ENCODE results near the gene XNDC1N.
"Not testable (repeated sequence)": the region's sequence is repeated elsewhere in the genome, so short reads cannot be mapped to it uniquely, and the experiment has no call there.

The XNDC1N gene

DNA sequence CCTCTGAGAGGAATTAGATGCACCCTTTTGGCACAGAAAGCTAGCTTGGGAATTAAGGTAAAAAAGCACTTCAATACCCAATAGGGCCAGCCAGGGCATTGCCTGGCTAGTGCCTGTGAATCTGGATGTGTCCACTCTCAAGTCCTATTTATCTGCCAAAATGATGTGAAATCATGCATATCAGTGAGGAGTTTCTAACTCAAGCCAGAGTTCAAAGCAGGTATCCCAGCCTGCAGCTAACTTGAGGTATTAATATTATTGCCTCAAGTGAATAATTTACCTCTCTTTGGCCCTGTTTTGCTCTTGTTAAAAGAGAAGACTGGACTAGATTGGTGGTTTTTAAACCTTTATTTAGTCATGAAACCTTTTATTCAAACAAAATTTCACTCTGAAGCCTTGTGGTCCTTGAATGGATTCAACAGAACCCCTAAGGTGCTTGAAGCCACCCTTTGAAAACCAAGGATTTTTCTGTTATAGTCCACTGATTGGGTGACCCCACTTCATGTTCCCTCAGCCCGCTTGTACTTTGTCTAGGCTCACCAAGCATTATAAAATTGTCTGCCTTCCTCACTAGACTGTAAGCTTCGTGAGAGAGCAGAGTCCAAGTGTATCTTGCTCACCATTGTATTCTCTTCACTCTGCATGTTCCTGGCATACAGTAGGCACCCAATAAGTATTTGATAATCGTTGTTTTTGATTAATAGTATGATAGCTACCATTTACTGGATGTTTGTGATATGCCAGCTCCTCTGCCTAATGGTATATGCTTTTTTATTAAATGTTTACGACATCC lies 4.9 kb upstream of the XNDC1N start:
- DNase-seq (ENCODE audit: low spot score) (no peak), FAIRE-seq (no peak)

GRCh38 chr11:71931245-71931602 lies 2.8 kb upstream of the XNDC1N start:
- FAIRE-seq, result no peak

DNA sequence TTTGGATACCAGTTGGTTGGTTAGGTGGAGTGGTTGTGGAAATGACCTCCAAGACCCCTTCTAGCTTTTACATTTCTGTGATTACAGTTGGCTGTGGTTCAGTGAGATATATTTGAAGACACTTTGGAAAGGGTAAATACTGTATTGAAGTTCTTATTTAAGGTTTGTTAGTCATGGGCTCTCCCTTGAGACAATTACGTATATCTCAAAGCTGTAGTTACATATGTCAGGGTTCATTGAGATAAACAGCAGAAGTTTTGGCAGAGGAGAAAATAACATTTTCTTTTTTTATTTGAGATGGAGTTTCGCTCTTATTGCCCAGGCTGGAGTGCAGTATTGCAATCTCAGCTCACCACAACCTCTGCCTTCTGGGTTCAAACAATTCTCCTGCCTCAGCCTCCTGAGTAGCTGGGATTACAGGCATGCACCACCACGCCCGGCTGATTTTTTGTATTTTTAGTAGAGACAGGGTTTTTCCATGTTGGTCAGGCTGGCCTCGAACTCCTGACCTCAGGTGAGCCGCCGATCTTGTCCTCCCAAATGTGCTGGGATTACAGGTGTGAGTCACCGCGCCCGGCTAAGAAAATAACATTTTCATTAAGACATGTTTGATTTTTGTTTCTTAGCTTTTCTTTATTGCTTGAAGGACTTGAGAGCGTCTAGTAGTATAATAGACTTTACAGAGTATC lies 2.3 kb upstream of the XNDC1N start:
- FAIRE-seq, result no peak
- DNase-seq (ENCODE audit: low spot score), result no peak

More at GRCh38 chr11:71931245-71931602, 2.8 kb upstream of the XNDC1N start:
- DNase-seq (ENCODE audit: low spot score), result no peak

DNA sequence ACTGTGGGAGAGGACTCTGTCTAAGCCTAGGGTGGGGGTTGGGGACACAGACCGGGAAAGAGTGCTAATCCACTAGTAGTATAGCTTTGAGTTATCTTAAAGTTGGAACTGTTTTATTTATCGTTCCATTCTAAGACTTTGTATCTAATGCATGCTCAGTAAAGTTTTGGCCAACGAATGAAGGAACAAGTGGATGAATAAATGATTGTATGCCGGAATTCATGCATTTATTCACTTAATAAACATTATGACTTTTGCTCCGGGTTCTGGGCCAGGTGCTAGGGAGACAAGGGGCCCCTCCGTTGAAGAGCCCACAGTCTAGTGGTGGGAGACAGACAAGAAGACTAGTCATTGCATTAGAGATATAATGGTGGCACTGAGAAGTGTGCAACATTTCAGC lies 1.1 kb upstream of the XNDC1N start:
- FAIRE-seq (no peak), DNase-seq (ENCODE audit: low spot score) (no peak)

DNA sequence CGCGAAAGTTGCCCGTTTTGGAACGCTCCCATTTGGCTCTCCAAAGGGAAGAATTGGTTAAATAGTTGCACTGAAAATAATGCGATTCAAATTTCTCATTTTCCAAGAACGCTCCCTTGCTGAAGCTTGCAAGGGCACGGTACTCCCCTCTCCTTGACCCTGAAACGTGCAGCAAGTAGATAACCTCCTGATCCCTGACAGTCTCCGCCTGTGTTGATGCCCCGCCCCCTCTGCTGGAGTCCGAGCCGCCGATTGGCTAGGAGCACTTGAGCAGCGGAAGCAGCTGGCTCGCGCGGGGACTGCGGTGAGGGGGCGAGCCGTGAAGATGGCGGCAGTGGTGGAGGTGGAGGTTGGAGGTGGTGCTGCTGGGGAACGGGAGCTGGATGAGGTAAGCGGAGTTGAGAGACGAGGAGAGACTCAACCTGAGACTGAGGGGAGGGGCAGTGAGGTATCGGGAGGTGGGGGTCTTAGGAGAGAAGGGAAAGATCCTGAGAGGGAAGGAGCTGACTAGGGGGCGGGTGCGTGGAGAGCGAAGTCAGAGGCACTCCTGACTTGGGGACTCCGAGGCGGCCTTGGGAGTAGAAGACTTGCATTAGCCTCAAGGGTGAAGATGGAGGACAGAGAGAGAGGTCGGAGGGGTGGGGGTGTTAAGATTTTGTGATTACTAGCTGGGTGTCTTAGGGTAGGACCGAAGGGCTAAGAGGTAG lies 496 bp upstream of the XNDC1N start, which contains the start of gene RNF121:
RNF121 (plus strand) TSS at position 310 of the 707 bp plus-strand sequence; CDS start at position 326, 16 bp downstream.
- DNase-seq (ENCODE audit: low spot score) (peak; percentile 97), FAIRE-seq (peak; percentile 68)

GRCh38 chr11:71917646-71918140 lies 10.7 kb downstream of the XNDC1N start:
- no peak for DNase-seq (ENCODE audit: low spot score)
- no peak for FAIRE-seq

- no peak for FAIRE-seq
These were observed 13.7 kb downstream of the XNDC1N start for GRCh38 chr11:71914617-71915189.

GRCh38 chr11:71913756-71914526 lies 14.5 kb downstream of the XNDC1N start:
- no peak for DNase-seq (ENCODE audit: low spot score)
- FAIRE-seq, result no peak

More at GRCh38 chr11:71914617-71915189, 13.7 kb downstream of the XNDC1N start:
- no peak for DNase-seq (ENCODE audit: low spot score)

- FAIRE-seq, result not testable (repeated sequence)
These were observed 16.4 kb downstream of the XNDC1N start for GRCh38 chr11:71911986-71912340.

DNA sequence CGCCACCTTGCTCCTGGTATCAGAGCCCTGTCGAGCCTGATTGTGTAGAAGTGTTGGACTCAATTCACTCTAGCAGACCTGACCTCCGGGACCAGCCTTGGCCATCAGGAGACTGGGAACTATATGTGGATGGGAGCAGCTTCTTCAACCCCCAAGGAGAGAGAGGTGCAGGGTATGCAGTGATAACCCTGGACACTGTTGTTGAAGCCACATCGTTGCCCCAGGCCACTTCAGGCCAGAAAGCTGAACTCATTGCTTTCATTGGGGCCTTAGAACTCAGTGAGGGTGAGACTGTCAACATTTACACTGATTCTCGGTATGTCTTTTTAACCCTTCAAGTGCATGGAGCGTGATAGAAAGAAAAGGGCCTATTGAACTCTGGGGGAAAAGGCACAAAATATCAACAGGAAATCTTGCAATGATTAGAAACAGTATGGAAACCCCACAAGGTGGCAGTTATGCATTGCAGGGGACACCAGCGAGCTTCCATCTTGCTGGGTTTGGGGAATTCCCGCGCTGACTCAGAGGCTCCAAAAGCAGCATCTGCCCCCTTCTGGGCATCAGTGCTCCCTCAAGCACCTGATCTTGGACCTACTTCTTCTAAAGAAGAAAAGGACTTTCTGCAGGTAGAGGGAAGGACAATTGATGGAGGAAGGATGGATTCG lies 16.9 kb downstream of the XNDC1N start:
- FAIRE-seq; DNase-seq (ENCODE audit: low spot score): not testable (repeated sequence)

More at GRCh38 chr11:71911986-71912340, 16.4 kb downstream of the XNDC1N start:
- not testable (repeated sequence) for DNase-seq (ENCODE audit: low spot score)

- FAIRE-seq, result not testable (repeated sequence)
These were observed 17.6 kb downstream of the XNDC1N start for GRCh38 chr11:71910775-71911174.

GRCh38 chr11:71908218-71908617 lies 20.2 kb downstream of the XNDC1N start:
- DNase-seq (ENCODE audit: low spot score) (no peak), FAIRE-seq (no peak)

More at GRCh38 chr11:71910775-71911174, 17.6 kb downstream of the XNDC1N start:
- not testable (repeated sequence) for DNase-seq (ENCODE audit: low spot score)

- FAIRE-seq; DNase-seq (ENCODE audit: low spot score): not testable (repeated sequence)
These were observed 27.3 kb downstream of the XNDC1N start for GRCh38 chr11:71901137-71901536.

- no peak for FAIRE-seq
- no peak for DNase-seq (ENCODE audit: low spot score)
These were observed 32.4 kb downstream of the XNDC1N start for GRCh38 chr11:71895961-71896360.

- FAIRE-seq; DNase-seq (ENCODE audit: low spot score): not testable (repeated sequence)
These were observed 39.1 kb downstream of the XNDC1N start for GRCh38 chr11:71889181-71889872.

GRCh38 chr11:71888335-71889010 lies 39.9 kb downstream of the XNDC1N start:
- not testable (repeated sequence) for FAIRE-seq; DNase-seq (ENCODE audit: low spot score)

GRCh38 chr11:71885806-71886205 lies 42.6 kb downstream of the XNDC1N start:
- not testable (repeated sequence) for FAIRE-seq; DNase-seq (ENCODE audit: low spot score)
